Measurements from ENCODE around the gene ADAMTSL2.

Gene ADAMTSL2

DNA sequence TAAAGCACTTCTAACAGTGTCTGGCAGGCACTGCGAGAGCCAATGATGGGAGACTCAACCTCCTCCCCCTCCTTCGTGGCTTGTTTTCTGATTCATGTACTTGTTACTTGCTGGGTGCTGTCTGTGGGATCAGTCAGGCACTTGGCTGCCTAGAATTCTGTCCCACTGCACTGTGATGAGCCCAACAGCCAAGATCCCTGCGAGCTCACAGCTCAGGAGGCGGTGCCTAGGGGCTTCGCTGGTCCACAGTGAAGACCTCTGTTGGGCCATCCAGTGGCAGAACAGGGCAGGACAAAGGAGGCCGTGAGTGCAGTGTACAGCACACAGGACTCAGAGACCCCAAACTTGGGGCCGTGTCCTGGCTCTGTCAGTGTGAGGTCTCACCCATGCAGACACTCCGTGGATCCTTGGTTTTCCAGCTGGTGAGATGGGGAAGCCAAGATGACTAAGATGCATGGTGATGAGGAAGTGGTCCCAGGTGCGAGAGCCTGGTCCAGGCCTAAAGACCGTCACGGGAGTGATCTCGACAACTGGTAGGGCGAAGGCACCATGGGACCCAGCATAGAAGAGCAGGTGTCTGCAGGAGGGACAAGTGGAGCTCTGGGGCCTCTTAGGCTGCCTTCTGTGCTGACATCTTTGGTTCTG lies 29.2 kb upstream of the ADAMTSL2 start:
- TF ChIP-seq, protein P1, sequence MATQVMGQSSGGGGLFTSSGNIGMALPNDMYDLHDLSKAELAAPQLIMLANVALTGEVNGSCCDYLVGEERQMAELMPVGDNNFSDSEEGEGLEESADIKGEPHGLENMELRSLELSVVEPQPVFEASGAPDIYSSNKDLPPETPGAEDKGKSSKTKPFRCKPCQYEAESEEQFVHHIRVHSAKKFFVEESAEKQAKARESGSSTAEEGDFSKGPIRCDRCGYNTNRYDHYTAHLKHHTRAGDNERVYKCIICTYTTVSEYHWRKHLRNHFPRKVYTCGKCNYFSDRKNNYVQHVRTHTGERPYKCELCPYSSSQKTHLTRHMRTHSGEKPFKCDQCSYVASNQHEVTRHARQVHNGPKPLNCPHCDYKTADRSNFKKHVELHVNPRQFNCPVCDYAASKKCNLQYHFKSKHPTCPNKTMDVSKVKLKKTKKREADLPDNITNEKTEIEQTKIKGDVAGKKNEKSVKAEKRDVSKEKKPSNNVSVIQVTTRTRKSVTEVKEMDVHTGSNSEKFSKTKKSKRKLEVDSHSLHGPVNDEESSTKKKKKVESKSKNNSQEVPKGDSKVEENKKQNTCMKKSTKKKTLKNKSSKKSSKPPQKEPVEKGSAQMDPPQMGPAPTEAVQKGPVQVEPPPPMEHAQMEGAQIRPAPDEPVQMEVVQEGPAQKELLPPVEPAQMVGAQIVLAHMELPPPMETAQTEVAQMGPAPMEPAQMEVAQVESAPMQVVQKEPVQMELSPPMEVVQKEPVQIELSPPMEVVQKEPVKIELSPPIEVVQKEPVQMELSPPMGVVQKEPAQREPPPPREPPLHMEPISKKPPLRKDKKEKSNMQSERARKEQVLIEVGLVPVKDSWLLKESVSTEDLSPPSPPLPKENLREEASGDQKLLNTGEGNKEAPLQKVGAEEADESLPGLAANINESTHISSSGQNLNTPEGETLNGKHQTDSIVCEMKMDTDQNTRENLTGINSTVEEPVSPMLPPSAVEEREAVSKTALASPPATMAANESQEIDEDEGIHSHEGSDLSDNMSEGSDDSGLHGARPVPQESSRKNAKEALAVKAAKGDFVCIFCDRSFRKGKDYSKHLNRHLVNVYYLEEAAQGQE (IDR thresholded peaks at IDR 0.05; ENCODE audit: insufficient read depth in 1 of 2, low read depth in 2 of 2, low read length in 2 of 2): no peak

DNA sequence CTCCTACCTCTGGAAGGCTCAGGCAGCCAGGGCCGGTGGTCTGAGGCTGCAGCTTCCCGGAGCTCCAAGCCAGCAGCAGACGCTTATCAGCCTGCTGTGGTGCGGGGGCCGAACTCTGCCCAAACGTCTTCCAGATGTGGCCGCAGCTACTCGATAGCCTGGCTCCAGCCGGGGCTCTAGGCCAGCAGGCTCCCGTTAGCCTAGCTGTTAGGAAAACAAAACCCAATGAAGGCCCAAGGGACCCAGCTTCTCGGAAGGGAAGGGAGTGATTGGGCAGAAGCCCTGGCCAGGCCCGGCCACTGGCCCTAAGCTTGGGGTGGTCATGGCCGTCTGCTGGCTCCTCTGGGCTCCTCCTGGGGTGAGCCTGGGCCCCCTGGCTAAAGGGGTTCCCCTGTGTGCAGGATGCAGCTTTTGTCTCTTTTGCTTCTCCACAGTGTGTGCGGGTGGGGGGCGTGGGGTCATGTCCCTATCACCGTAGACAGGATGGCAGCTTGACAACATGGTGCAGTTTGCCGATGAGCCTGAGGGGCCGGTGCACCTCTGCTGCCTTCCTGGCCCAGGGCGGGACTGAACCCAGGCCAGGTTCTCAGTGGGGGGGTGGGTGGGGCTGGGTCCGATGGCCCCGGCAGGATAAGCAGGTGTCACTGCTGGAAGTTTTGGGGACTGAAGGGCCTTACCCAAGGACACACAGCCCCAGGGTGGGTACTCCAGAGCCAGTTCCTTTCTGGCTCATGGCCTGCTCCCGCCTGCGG lies 28.4 kb upstream of the ADAMTSL2 start:
- TF ChIP-seq POLR2AphosphoS5 (IDR thresholded peaks at IDR 0.05; ENCODE audit: low read depth, low read length): no peak; the same call in 1 of the 2 replicates
- TF ChIP-seq TAF1 (IDR thresholded peaks at IDR 0.05; ENCODE audit: borderline replicate concordance, insufficient read depth, low read length): no peak
- TF ChIP-seq, protein P1 (IDR thresholded peaks at IDR 0.05; ENCODE audit: insufficient read depth in 1 of 2, low read depth in 2 of 2, low read length in 2 of 2): no peak
- TF ChIP-seq FOXP2 (optimal IDR thresholded peaks at IDR 0.05; ENCODE audit: borderline replicate concordance, extremely low read depth, extremely low read length, insufficient read depth): no peak
- TF ChIP-seq SIN3A (IDR thresholded peaks at IDR 0.05; ENCODE audit: borderline replicate concordance, insufficient read depth, low read length): no peak

DNA sequence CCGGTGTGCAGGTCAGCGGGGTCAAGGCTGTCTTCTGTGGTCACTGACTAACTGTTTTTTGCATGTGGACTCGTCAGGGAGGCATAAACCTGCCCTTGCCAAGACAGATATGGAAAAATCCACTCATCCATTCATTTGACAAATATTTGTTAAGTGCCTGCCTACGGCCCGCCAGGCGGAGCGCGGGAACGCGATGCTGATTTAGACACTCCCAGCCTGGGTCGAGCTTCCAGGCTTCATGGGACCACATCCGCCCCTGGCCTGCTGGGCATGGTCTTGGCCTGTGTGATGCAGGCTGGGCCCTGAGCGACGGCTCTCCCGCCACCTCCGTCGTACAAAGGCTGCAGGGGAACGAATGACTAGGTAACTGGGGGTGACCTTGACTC lies 27.9 kb upstream of the ADAMTSL2 start:
- TF ChIP-seq FOXP2 (optimal IDR thresholded peaks at IDR 0.05; ENCODE audit: borderline replicate concordance, extremely low read depth, extremely low read length, insufficient read depth): no peak

DNA sequence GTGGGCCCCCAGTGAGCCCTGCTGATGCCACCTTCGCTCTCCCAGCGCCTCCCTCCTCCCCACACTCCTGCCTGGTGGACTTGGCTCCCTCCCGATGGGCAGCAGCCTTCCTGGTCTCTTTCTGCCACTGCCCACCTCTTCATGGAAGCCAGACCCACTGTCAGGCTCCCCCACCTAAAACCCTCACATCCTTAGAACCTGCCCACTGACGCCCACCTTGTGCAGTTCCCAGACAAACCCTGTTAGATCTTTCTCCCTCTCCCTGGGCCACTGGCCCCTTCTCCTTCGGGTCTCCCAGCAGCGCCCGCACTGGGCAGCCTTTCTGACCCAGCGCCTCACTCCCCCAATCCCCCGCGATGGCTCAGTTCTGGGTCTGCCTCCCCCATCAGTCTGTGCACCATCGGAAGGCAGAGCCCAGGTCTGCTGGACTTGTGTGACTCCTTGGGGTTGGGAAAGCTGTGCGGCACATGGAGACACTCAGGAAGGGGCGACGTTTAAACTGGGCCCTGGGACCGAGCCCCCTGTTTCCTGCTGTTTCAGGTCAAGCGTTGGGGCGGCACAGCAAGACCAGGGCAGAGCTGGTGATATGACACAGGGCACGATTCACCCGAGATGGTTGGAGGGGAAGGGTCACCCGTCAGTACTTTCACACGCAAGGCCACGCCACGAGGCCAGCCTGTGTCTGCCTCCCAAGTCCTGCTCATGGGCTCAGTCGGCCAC lies 27.1 kb upstream of the ADAMTSL2 start:
- TF ChIP-seq TAF1 (IDR thresholded peaks at IDR 0.05; ENCODE audit: borderline replicate concordance, insufficient read depth, low read length): no peak
- TF ChIP-seq SIN3A (IDR thresholded peaks at IDR 0.05; ENCODE audit: borderline replicate concordance, insufficient read depth, low read length): no peak

DNA sequence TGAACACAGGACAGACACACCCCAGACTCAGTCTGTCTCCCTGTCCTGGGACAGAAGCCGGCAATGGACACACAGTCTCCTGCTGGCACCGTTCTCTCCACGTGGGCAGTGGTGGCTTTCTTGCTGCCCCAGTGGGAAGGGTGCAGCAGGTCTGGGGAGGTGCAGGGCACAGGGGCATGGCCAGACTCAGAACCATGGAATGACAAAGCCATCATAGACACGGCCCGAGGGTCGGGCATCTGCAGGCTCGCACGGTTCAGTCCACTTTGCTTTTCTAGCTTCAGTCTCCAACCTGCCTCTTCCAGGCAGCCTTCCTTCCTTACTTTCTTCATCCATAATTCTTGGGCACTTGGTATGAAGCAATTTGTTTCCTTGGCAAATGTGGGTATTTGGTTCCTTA lies 26.5 kb upstream of the ADAMTSL2 start:
- no peak for TF ChIP-seq FOXP2 (optimal IDR thresholded peaks at IDR 0.05; ENCODE audit: borderline replicate concordance, extremely low read depth, extremely low read length, insufficient read depth)
- TF ChIP-seq SIN3A (IDR thresholded peaks at IDR 0.05; ENCODE audit: borderline replicate concordance, insufficient read depth, low read length): no peak
- TF ChIP-seq, protein P1 (IDR thresholded peaks at IDR 0.05; ENCODE audit: insufficient read depth in 1 of 2, low read depth in 2 of 2, low read length in 2 of 2): no peak
- no peak for TF ChIP-seq POLR2AphosphoS5 (IDR thresholded peaks at IDR 0.05; ENCODE audit: low read depth, low read length)
- TF ChIP-seq TAF1 (IDR thresholded peaks at IDR 0.05; ENCODE audit: borderline replicate concordance, insufficient read depth, low read length): no peak
